HCT116 (cell line): ENCODE results near the gene ADK. TPM values are rescaled to one million over a fixed set of nuclear protein-coding genes. Genes with fewer than 3 reads are reported as not detected.

Experiments
- ATAC-seq: fragments of 200-7000 bp; cut with Tn5 transposase; 2 replicates; pipeline ENCODE4 v1.9.1; 2020; ENCODE audit warnings: mild to moderate bottlenecking, moderate library complexity
- BruUV-seq: library from RNA; stranded (reverse); fragments of 400-500 nt; replicated peaks from 2 replicates; lab custom pipeline; 2021; lab: Mats Ljungman, UMichigan
- CTCF ChIA-PET: fragments of 300-600 bp; sonication (Branson Sonifier 250); formaldehyde crosslinking; loops from one replicate; lab custom pipeline; 2021; ENCODE audit warnings: antibody characterized with exemption; lab: Charles Lee
- POLR2A ChIA-PET: fragments of 300-600, 350-600 bp; sonication (Branson Sonifier 250); formaldehyde crosslinking; loops from one replicate; lab custom pipeline; 2021; ENCODE audit warnings: antibody characterized with exemption; lab: Charles Lee
- RAD21 ChIA-PET, 2 experiments: fragments of 300-600 bp; sonication (Branson Sonifier 250); formaldehyde crosslinking; loops; one replicate each; lab custom pipeline; 2023; ENCODE audit warnings: low total read pairs in 2 of 2; ENCODE audit not compliant: uncharacterized antibody in 2 of 2, unreplicated experiment in 2 of 2, low non-redundant PET in 1 of 2; lab: Charles Lee
- DNase-seq: peaks from one replicate; pipeline ENCODE4 v3.0.0-alpha.2; 2010; ENCODE audit warnings: low read depth, low spot score
- H2AFZ ChIP-seq: fragments of 200-600 bp; shearing (Covaris generic), sonication (generic); 2 replicates; pipeline ENCODE4 v1.6.1; 2017; ENCODE audit warnings: low read depth, mixed run types, mixed read lengths, antibody characterized with exemption, low read length; ENCODE audit not compliant: poor library complexity, severe bottlenecking
- H3K27ac ChIP-seq: 2 replicates; pipeline ENCODE4 v1.5.1; 2012; ENCODE audit warnings: low read depth, low read length
- H3K27me3 ChIP-seq: fragments of 200-600 bp; sonication (generic); 2 replicates; pipeline ENCODE4 v1.6.1; 2016; ENCODE audit warnings: mixed run types, low read length, mixed read lengths; ENCODE audit not compliant: insufficient read depth
- H3K36me3 ChIP-seq, 2 experiments: fragments of 200-500 bp in 1 of 2; fragments of 200-600 bp in 1 of 2; sonication (Bioruptor generic) in 1 of 2; sonication (generic) in 1 of 2; 2 replicates each; pipeline versions ENCODE4 v1.5.1 to v1.6.1; 2014 to 2016; ENCODE audit warnings: low read length in 2 of 2, inconsistent platforms in 1 of 2, mixed read lengths in 1 of 2, mixed run types in 1 of 2; ENCODE audit not compliant: insufficient read depth in 2 of 2, control insufficient read depth in 1 of 2
- H3K4me1 ChIP-seq, 2 experiments: fragments of 200-600 bp in 1 of 2; sonication (generic) in 1 of 2; 2 replicates each; pipeline versions ENCODE4 v1.5.1 to v1.6.1; 2012 to 2017; ENCODE audit warnings: low read length in 2 of 2, inconsistent platforms in 1 of 2, mild to moderate bottlenecking in 1 of 2, mixed read lengths in 1 of 2, mixed run types in 1 of 2, moderate library complexity in 1 of 2; ENCODE audit not compliant: insufficient read depth in 2 of 2, control insufficient read depth in 1 of 2
- H3K4me2 ChIP-seq: fragments of 200-600 bp; sonication (generic); 2 replicates; pipeline ENCODE4 v1.6.1; 2017; ENCODE audit warnings: mixed run types, low read length, mixed read lengths
- H3K4me3 ChIP-seq, 2 experiments: fragments of 200-600 bp in 1 of 2; sonication (generic) in 1 of 2; replicated peaks in 1 of 2; 2 replicates each; pipeline ENCODE4 v1.5.1; 2011 to 2016; ENCODE audit warnings: low read length in 2 of 2, control low read depth in 1 of 2, low read depth in 1 of 2, mild to moderate bottlenecking in 1 of 2, mixed read lengths in 1 of 2, mixed run types in 1 of 2
- H3K79me2 ChIP-seq: fragments of 200-600 bp; sonication (generic); 2 replicates; pipeline ENCODE4 v1.6.1; 2017; ENCODE audit warnings: mild to moderate bottlenecking, mixed run types, low read length, moderate library complexity, mixed read lengths; ENCODE audit not compliant: insufficient read depth
- H3K9ac ChIP-seq: fragments of 200-600 bp; sonication (generic); 2 replicates; pipeline ENCODE4 v1.6.1; 2016; ENCODE audit warnings: low read length, mixed read lengths
- H3K9me2 ChIP-seq: fragments of 200-600 bp; sonication (generic), shearing (Covaris generic); 2 replicates; pipeline ENCODE4 v1.6.1; 2017; ENCODE audit warnings: mixed run types, mild to moderate bottlenecking, moderate library complexity; ENCODE audit not compliant: insufficient read depth
- H3K9me3 ChIP-seq, 2 experiments: fragments of 200-500 bp in 1 of 2; fragments of 200-600 bp in 1 of 2; sonication (Bioruptor generic) in 1 of 2; sonication (generic) in 1 of 2; 2 replicates each; pipeline ENCODE4 v1.6.1; 2014 to 2017; ENCODE audit warnings: low read length in 2 of 2, mixed read lengths in 2 of 2, inconsistent platforms in 1 of 2, low read depth in 1 of 2, mild to moderate bottlenecking in 1 of 2, mixed run types in 1 of 2, moderate library complexity in 1 of 2; ENCODE audit not compliant: control insufficient read depth in 1 of 2, insufficient read depth in 1 of 2
- H4K20me1 ChIP-seq: fragments of 200-600 bp; sonication (generic), shearing (Covaris generic); 2 replicates; pipeline ENCODE4 v1.6.1; 2017; ENCODE audit warnings: mixed run types, mild to moderate bottlenecking, moderate library complexity; ENCODE audit not compliant: insufficient read depth
- CTCF ChIP-seq, 3 experiments: fragments of 200-600 bp in 1 of 3; sonication (generic) in 1 of 3; IDR thresholded peaks in 2 of 3; conservative IDR thresholded peaks in 1 of 3; 2 replicates each; pipeline ENCODE4 v1.5.1; 2012 to 2017; ENCODE audit warnings: low read depth in 2 of 3, low read length in 2 of 3, antibody characterized with exemption in 1 of 3, borderline replicate concordance in 1 of 3, control low read depth in 1 of 3, mild to moderate bottlenecking in 1 of 3, mixed read lengths in 1 of 3, mixed run types in 1 of 3, moderate library complexity in 1 of 3; ENCODE audit not compliant: insufficient read depth in 1 of 3
- ELF1 ChIP-seq: IDR thresholded peaks from 2 replicates; pipeline ENCODE4 v1.6.1; 2012; ENCODE audit warnings: low read depth, borderline replicate concordance
- JUND ChIP-seq: IDR thresholded peaks from 2 replicates; pipeline ENCODE4 v1.6.1; 2012
- POLR2A ChIP-seq: IDR thresholded peaks from 2 replicates; pipeline ENCODE4 v1.7.0; 2011; ENCODE audit warnings: borderline replicate concordance; ENCODE audit not compliant: insufficient read depth, insufficient read length; ENCODE audit errors: extremely low read depth
- SIN3A ChIP-seq: IDR thresholded peaks from 2 replicates; pipeline ENCODE4 v1.6.1; 2012; ENCODE audit warnings: low read depth
- ZBTB33 ChIP-seq: IDR thresholded peaks from 2 replicates; pipeline ENCODE4 v1.6.1; 2011; ENCODE audit warnings: mild to moderate bottlenecking, low read length, moderate library complexity; ENCODE audit not compliant: insufficient replicate concordance; ENCODE audit errors: extremely low read depth
- intact Hi-C: fragments of 100-400 bp; cut with micrococcal nuclease; formaldehyde crosslinking; loops from 2 replicates; pipeline ENCODE4 v1.10.0; 2022
- total RNA-seq: library from RNA; stranded (reverse); gene quantifications from one replicate; pipeline ENCODE4 v1.2.1, GENCODE V29; 2021; ENCODE audit not compliant: unreplicated experiment

Gene ADK
- total RNA-seq, 1 experiment from 2014 or later: 55.0 TPM

GRCh38 chr10:74156919-74157289, 5.9 kb downstream of the ADK start:
- H3K9ac ChIP-seq: no peak overlapping the region
- H4K20me1 ChIP-seq: no peaks in the 10 kb centered on the region
- H3K79me2 ChIP-seq: peaks cover 63% of the 10 kb centered on the region
- no peak overlapping the region for H3K4me3 ChIP-seq
- H3K9me2 ChIP-seq: no peaks in the 10 kb centered on the region
- BruUV-seq: no TSS peak
- no peak for ATAC-seq
- H2AFZ ChIP-seq: no peak overlapping the region
- intact Hi-C loops: no loop called here
- no peaks in the 10 kb centered on the region for H3K36me3 ChIP-seq
- H3K4me2 ChIP-seq: no peak overlapping the region
- H3K27me3 ChIP-seq: no peaks in the 10 kb centered on the region
- no peak for DNase-seq
- ChIA-PET CTCF (no interaction called here), POLR2A (interaction anchor here (0.8 to 2.0 kb wide), 3 partner anchors 18 to 42 kb away, joined by 3 to 5 read pairs (median 3); no protein-coding TSS in a partner anchor), RAD21 (no interaction called here)
- peaks cover 13 to 15% of the 10 kb centered on the region in 2 experiments for H3K4me1 ChIP-seq
- no peaks in the 10 kb centered on the region for H3K9me3 ChIP-seq
- TF ChIP-seq JUND (no peak), ELF1 (no peak), CTCF (IDR thresholded peaks at IDR 0.05 in 2 of 3, conservative IDR thresholded peaks at IDR 0.05 in 1 of 3; ENCODE audit: borderline replicate concordance in 1 of 3, insufficient read depth in 1 of 3, low read depth in 2 of 3, low read length in 2 of 3) (no peak), ZBTB33 (no peak), SIN3A (no peak), POLR2A (no peak)
- H3K27ac ChIP-seq: no peak overlapping the region
